Upper lobe of left lung (tissue), 4 donors: Measurements from ENCODE around the gene FBXL7.

Source experiments
- POLR2A ChIP-seq, 4 donors: fragments of 450-650 bp; IDR thresholded peaks; one replicate each; pipeline ENCODE4 v1.5.1; 2016 to 2017; ENCODE audit warnings: antibody characterized with exemption in 4 of 4, mild to moderate bottlenecking in 2 of 4
- TF ChIP-seq, protein P1 (sequence below), 6 experiments: fragments of 450-650 bp in 4 of 6; fragments of 200-600 bp in 2 of 6; sonication (generic) in 2 of 6; IDR thresholded peaks; one replicate each; pipeline ENCODE4 v1.5.1; 2016 to 2019; ENCODE audit warnings: antibody characterized with exemption in 6 of 6

DNA sequence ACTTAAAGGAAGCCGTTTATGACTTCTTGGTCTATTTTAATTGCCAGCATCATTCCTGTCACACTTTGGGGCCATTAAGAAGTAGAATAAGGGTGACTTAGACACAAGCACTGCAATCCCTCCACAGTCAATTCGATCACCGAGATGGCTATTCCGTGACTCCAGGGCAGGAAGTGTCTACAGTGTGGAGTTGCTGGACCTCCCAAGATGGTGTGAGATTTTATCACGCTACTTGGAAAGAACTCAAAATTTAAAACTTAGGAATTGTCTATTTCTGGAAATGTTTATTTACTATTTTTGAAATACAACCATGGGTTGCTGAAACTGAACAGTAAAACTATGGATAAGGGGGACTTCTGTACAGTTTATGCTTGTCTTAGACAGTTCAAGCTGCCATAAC lies 6.2 kb downstream of the FBXL7 start:
- TF ChIP-seq, protein P1, sequence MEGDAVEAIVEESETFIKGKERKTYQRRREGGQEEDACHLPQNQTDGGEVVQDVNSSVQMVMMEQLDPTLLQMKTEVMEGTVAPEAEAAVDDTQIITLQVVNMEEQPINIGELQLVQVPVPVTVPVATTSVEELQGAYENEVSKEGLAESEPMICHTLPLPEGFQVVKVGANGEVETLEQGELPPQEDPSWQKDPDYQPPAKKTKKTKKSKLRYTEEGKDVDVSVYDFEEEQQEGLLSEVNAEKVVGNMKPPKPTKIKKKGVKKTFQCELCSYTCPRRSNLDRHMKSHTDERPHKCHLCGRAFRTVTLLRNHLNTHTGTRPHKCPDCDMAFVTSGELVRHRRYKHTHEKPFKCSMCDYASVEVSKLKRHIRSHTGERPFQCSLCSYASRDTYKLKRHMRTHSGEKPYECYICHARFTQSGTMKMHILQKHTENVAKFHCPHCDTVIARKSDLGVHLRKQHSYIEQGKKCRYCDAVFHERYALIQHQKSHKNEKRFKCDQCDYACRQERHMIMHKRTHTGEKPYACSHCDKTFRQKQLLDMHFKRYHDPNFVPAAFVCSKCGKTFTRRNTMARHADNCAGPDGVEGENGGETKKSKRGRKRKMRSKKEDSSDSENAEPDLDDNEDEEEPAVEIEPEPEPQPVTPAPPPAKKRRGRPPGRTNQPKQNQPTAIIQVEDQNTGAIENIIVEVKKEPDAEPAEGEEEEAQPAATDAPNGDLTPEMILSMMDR (IDR thresholded peaks at IDR 0.05) = no peak
- TF ChIP-seq POLR2A (IDR thresholded peaks at IDR 0.05) = no peak
